Osteoblast (primary cell): ENCODE data around the gene CACNA2D3. TPM values are rescaled to one million over a fixed set of nuclear protein-coding genes. Genes with fewer than 3 reads are reported as not detected.

ENCODE experiments used
- DNase-seq: peaks from one replicate; pipeline ENCODE4 v3.0.0; 2011; ENCODE audit warnings: low spot score, mixed read lengths; ENCODE audit not compliant: insufficient read length; ENCODE audit errors: missing footprints
- H2AFZ ChIP-seq: 2 replicates; pipeline ENCODE4 v1.6.0; 2011; ENCODE audit warnings: mild to moderate bottlenecking, low read length
- H3K27ac ChIP-seq: 2 replicates; pipeline ENCODE4 v1.5.1; 2011; ENCODE audit warnings: mild to moderate bottlenecking, low read depth, low read length, moderate library complexity
- H3K27me3 ChIP-seq: 2 replicates; pipeline ENCODE4 v1.6.0; 2012; ENCODE audit warnings: mild to moderate bottlenecking, control low read depth, inconsistent platforms, low read length, moderate library complexity; ENCODE audit not compliant: insufficient read depth
- H3K36me3 ChIP-seq: 2 replicates; pipeline ENCODE4 v1.5.1; 2011; ENCODE audit warnings: mild to moderate bottlenecking, low read length, control low read depth, moderate library complexity; ENCODE audit not compliant: insufficient read depth
- H3K4me1 ChIP-seq: 2 replicates; pipeline ENCODE4 v1.5.1; 2011; ENCODE audit warnings: mild to moderate bottlenecking, low read length, control low read depth, moderate library complexity; ENCODE audit not compliant: insufficient read depth
- H3K4me2 ChIP-seq: 2 replicates; pipeline ENCODE4 v1.6.0; 2011; ENCODE audit warnings: mild to moderate bottlenecking, low read length; ENCODE audit not compliant: insufficient read depth
- H3K4me3 ChIP-seq: fragments of 200-600 bp; sonication (generic); 3 replicates; pipeline ENCODE4 v1.5.1; 2012; ENCODE audit warnings: mild to moderate bottlenecking, low read length, inconsistent platforms; ENCODE audit not compliant: insufficient read depth
- H3K79me2 ChIP-seq: 2 replicates; pipeline ENCODE4 v1.6.0; 2012; ENCODE audit warnings: mild to moderate bottlenecking, low read length, control low read depth, inconsistent platforms; ENCODE audit not compliant: insufficient read depth
- H3K9me3 ChIP-seq: 2 replicates; pipeline ENCODE4 v1.5.1; 2011; ENCODE audit warnings: low read depth, low read length, control low read depth
- H4K20me1 ChIP-seq: 2 replicates; pipeline ENCODE4 v1.6.0; 2012; ENCODE audit warnings: mild to moderate bottlenecking, low read length, control low read depth; ENCODE audit not compliant: insufficient read depth
- CTCF ChIP-seq: IDR thresholded peaks from 2 replicates; pipeline ENCODE4 v1.5.1; 2011; ENCODE audit warnings: mild to moderate bottlenecking, low read depth, low read length, moderate library complexity; ENCODE audit errors: extremely low read depth
- total RNA-seq: library from RNA; depleted of rRNA; stranded (reverse); fragments of >200 nt; gene quantifications from 2 replicates; pipeline ENCODE4 v1.2.3, GENCODE V29; 2012

The CACNA2D3 gene
- total RNA-seq, 1 donor: 0.36 TPM

- Histone ChIP-seq H3K27ac (peak overlapping the region; percentile 69), H4K20me1 (no peaks in the 10 kb centered on the region), H3K9me3 (no peaks in the 10 kb centered on the region), H3K4me1 (peaks cover 36% of the 10 kb centered on the region), H2AFZ (peak overlapping the region; percentile 2), H3K27me3 (no peaks in the 10 kb centered on the region), H3K79me2 (no peaks in the 10 kb centered on the region), H3K36me3 (no peaks in the 10 kb centered on the region), H3K4me2 (peak overlapping the region; percentile 4), H3K4me3 (no peak overlapping the region)
- DNase-seq: no peak
- no peak for TF ChIP-seq CTCF
These were observed 741.0 kb downstream of the CACNA2D3 start for GRCh38 chr3:54863366-54863765.

- no peaks in the 10 kb centered on the region for H3K27me3 ChIP-seq
- no peak overlapping the region for H3K4me3 ChIP-seq
- H3K36me3 ChIP-seq: no peaks in the 10 kb centered on the region
- TF ChIP-seq CTCF: no peak
- H3K27ac ChIP-seq: peak overlapping the region; percentile 69
- DNase-seq: no peak
- H3K79me2 ChIP-seq: no peaks in the 10 kb centered on the region
- H4K20me1 ChIP-seq: no peaks in the 10 kb centered on the region
- H3K9me3 ChIP-seq: no peaks in the 10 kb centered on the region
- H3K4me2 ChIP-seq: no peak overlapping the region
- peak overlapping the region; percentile 12 for H2AFZ ChIP-seq
- H3K4me1 ChIP-seq: peaks cover 36% of the 10 kb centered on the region
These were observed 741.4 kb downstream of the CACNA2D3 start for GRCh38 chr3:54863786-54864185.

GRCh38 chr3:54865316-54865715, 743.0 kb downstream of the CACNA2D3 start:
- H3K36me3 ChIP-seq: no peaks in the 10 kb centered on the region
- no peaks in the 10 kb centered on the region for H3K27me3 ChIP-seq
- H3K27ac ChIP-seq: no peak overlapping the region
- H3K9me3 ChIP-seq: no peaks in the 10 kb centered on the region
- H3K4me3 ChIP-seq: no peak overlapping the region
- no peak for TF ChIP-seq CTCF
- H3K4me2 ChIP-seq: no peak overlapping the region
- H3K79me2 ChIP-seq: no peaks in the 10 kb centered on the region
- H4K20me1 ChIP-seq: no peaks in the 10 kb centered on the region
- H3K4me1 ChIP-seq: peaks cover 34% of the 10 kb centered on the region
- no peak for DNase-seq
- H2AFZ ChIP-seq: no peak overlapping the region

- Histone ChIP-seq H3K79me2 (no peaks in the 10 kb centered on the region), H3K27ac (no peak overlapping the region), H3K27me3 (no peaks in the 10 kb centered on the region), H3K4me2 (no peak overlapping the region), H3K4me3 (no peak overlapping the region), H3K36me3 (no peaks in the 10 kb centered on the region), H4K20me1 (no peaks in the 10 kb centered on the region), H3K4me1 (peaks cover 34% of the 10 kb centered on the region), H3K9me3 (no peaks in the 10 kb centered on the region), H2AFZ (no peak overlapping the region)
- no peak for DNase-seq
- TF ChIP-seq CTCF: no peak
These were observed 743.9 kb downstream of the CACNA2D3 start for GRCh38 chr3:54866251-54866650.
